B cell (primary cell): Measurements from ENCODE around the gene DOCK7. TPM values are rescaled to one million over a fixed set of nuclear protein-coding genes. Genes with fewer than 3 reads are reported as not detected.
A peak's percentile ranks its signal among the peaks of the same experiment; 100 is the strongest.

Experiments used
- ATAC-seq: fragments of 200-7000 bp; cut with Tn5 transposase; one replicate; pipeline ENCODE4 v1.10.0; 2021; ENCODE audit warnings: low read depth, mild to moderate bottlenecking, moderate number of reproducible peaks, moderate library complexity
- CTCF ChIA-PET: fragments of 350-600 bp; sonication (Branson Sonifier 250); formaldehyde crosslinking; loops from one replicate; lab custom pipeline; 2021; ENCODE audit warnings: antibody characterized with exemption, inconsistent platforms; lab: Charles Lee
- POLR2A ChIA-PET: fragments of 350-600 bp; sonication (Branson Sonifier 250); formaldehyde crosslinking; loops from one replicate; lab custom pipeline; 2021; ENCODE audit warnings: antibody characterized with exemption; lab: Charles Lee
- DNase-seq: peaks from one replicate; pipeline ENCODE4 v3.0.0; 2013
- H2AFZ ChIP-seq: 2 replicates; pipeline ENCODE4 v1.6.1; 2012; ENCODE audit warnings: mild to moderate bottlenecking, low read depth, low read length; ENCODE audit not compliant: insufficient read depth, poor library complexity, severe bottlenecking
- H3K27ac ChIP-seq, 2 donors: 1 replicate in 1 of 2; 2 replicates in 1 of 2; pipeline ENCODE4 v1.5.1; 2012 to 2013; ENCODE audit warnings: low read length in 2 of 2, mild to moderate bottlenecking in 2 of 2, moderate library complexity in 1 of 2
- H3K27me3 ChIP-seq, 4 experiments: fragments of 200-600 bp in 1 of 4; sonication (generic) in 1 of 4; replicated peaks in 1 of 4; 1 replicate in 2 of 4; 2 replicates in 2 of 4; pipeline versions ENCODE4 v1.6.1 to v1.7.0; 2013 to 2016; ENCODE audit warnings: low read length in 3 of 4, mild to moderate bottlenecking in 2 of 4, mixed read lengths in 1 of 4, moderate library complexity in 1 of 4; ENCODE audit not compliant: insufficient read depth in 4 of 4, control insufficient read depth in 3 of 4; ENCODE audit errors: control extremely low read depth in 1 of 4
- H3K36me3 ChIP-seq, 2 experiments: replicated peaks in 1 of 2; 1 replicate in 1 of 2; 2 replicates in 1 of 2; pipeline versions ENCODE4 v1.6.1 to v1.7.1; 2013; ENCODE audit warnings: low read length in 1 of 2; ENCODE audit not compliant: insufficient read depth in 2 of 2, control insufficient read depth in 1 of 2; ENCODE audit errors: control extremely low read depth in 1 of 2, extremely low read depth in 1 of 2
- H3K4me1 ChIP-seq, 2 donors: fragments of 200-600 bp in 1 of 2; sonication (generic) in 1 of 2; 1 replicate in 1 of 2; 2 replicates in 1 of 2; pipeline versions ENCODE4 v1.5.1 to v1.6.1; 2013 to 2017; ENCODE audit warnings: low read length in 2 of 2; ENCODE audit not compliant: control insufficient read depth in 2 of 2, insufficient read depth in 2 of 2
- H3K4me2 ChIP-seq: replicated peaks from 2 replicates; pipeline ENCODE3; 2012; ENCODE audit warnings: mild to moderate bottlenecking, low read depth, low read length; ENCODE audit not compliant: poor library complexity, severe bottlenecking
- H3K4me3 ChIP-seq, 5 experiments: fragments of 200-600 bp in 1 of 5; sonication (generic) in 1 of 5; 1 replicate in 3 of 5; 2 replicates in 2 of 5; pipeline versions ENCODE4 v1.5.1 to v1.7.0; 2011 to 2016; ENCODE audit warnings: low read length in 4 of 5, mild to moderate bottlenecking in 4 of 5, low read depth in 2 of 5, control low read depth in 1 of 5, moderate library complexity in 1 of 5; ENCODE audit not compliant: insufficient read depth in 1 of 5; ENCODE audit errors: control extremely low read depth in 1 of 5, extremely low read depth in 1 of 5
- H3K79me2 ChIP-seq: fragments of 200-600 bp; sonication (generic); one replicate; pipeline ENCODE4 v1.6.0; 2016; ENCODE audit warnings: low read length; ENCODE audit not compliant: control insufficient read depth, insufficient read depth
- H3K9ac ChIP-seq: fragments of 200-600 bp; sonication (generic); 2 replicates; pipeline ENCODE4 v1.6.1; 2017; ENCODE audit warnings: mild to moderate bottlenecking, low read length, moderate library complexity
- H3K9me3 ChIP-seq, 3 donors: one replicate each; pipeline versions ENCODE4 v1.6.1 to v1.7.1; 2013; ENCODE audit warnings: low read length in 2 of 3; ENCODE audit not compliant: control insufficient read depth in 2 of 3, insufficient read depth in 1 of 3; ENCODE audit errors: control extremely low read depth in 1 of 3
- H4K20me1 ChIP-seq: 2 replicates; pipeline ENCODE4 v1.6.0; 2012; ENCODE audit warnings: mild to moderate bottlenecking, low read length; ENCODE audit not compliant: insufficient read depth, control insufficient read depth, poor library complexity, severe bottlenecking
- H3K27ac Mint-ChIP-seq: one replicate; pipeline ENCODE4 v1.8.0; 2021; ENCODE audit warnings: mixed read lengths
- H3K27me3 Mint-ChIP-seq: one replicate; pipeline ENCODE4 v1.8.0; 2021; ENCODE audit warnings: mixed read lengths
- H3K4me1 Mint-ChIP-seq: one replicate; pipeline ENCODE4 v1.8.0; 2021; ENCODE audit warnings: mixed read lengths
- H3K4me3 Mint-ChIP-seq: one replicate; pipeline ENCODE4 v1.8.0; 2021; ENCODE audit warnings: mixed read lengths
- H3K9me3 Mint-ChIP-seq: one replicate; pipeline ENCODE4 v1.8.0; 2022; ENCODE audit warnings: mixed read lengths; ENCODE audit not compliant: insufficient read depth
- EZH2 ChIP-seq: IDR thresholded peaks from 2 replicates; pipeline ENCODE4 v1.6.1; 2012; ENCODE audit warnings: borderline replicate concordance, low read depth, mild to moderate bottlenecking, moderate library complexity, low read length; ENCODE audit not compliant: insufficient read depth, poor library complexity, severe bottlenecking
- WGBS: methylation state at CpG from one replicate; pipeline ENCODE4 v1.1.5; 2013; ENCODE audit warnings: missing lambda C conversion rate; ENCODE audit not compliant: insufficient coverage; 5-methylcytosine and 5-hydroxymethylcytosine counted together
- intact Hi-C: fragments of 100-400 bp; cut with micrococcal nuclease; formaldehyde crosslinking; loops from one replicate; pipeline ENCODE4 v1.10.0; 2022
- polyA plus RNA-seq: library from polyadenylated mRNA; depleted of rRNA; stranded (reverse); fragments of >200 nt; gene quantifications from 2 replicates; pipeline ENCODE4 v1.2.3, GENCODE V29; 2012
- total RNA-seq, 2 donors: library from RNA; stranded (reverse); fragments of 120-200 nt in 1 of 2; gene quantifications; 1 replicate in 1 of 2; 2 replicates in 1 of 2; pipeline versions ENCODE4 v1.2.3 to v1.2.4, GENCODE V29; 2013 to 2022
- TF ChIP-seq, protein P1 (sequence below): fragments of 200-600 bp; IDR thresholded peaks from one replicate; pipeline ENCODE4 v1.8.0; 2022; ENCODE audit warnings: antibody characterized with exemption, mild to moderate bottlenecking

Gene DOCK7
- total and polyA plus RNA-seq, 2 donors (not counting 1 experiment from before 2014, with no cell fraction given), result 3.6 to 20.5 TPM

DNA sequence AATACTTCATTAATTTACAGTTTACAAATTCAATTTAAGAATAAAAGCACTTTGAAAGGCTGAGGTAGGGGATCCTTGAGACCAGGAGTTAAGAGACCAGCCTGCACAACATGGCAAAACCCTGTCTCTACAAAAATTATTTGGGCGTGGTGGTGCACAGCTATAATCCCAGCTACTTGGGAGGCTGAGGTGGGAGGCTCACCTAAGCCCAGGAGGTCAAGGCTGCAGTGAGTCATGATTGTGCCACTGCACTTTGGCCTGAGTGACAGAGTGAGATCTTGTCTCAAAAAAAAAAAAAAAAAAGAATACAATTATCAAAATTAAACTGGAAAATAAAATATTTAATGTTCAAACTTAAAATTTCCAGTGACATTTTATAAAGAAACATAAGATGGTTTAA is 179.2 kb downstream of the DOCK7 start:
- ChIA-PET CTCF (interaction anchor here (0.9 to 8.4 kb wide), 6 partner anchors 8 to 333 kb away, joined by 3 to 153 read pairs (median 7); no protein-coding TSS in a partner anchor), POLR2A (no interaction called here)
- no peak overlapping the region for H3K27ac ChIP-seq
- H2AFZ ChIP-seq, result no peak overlapping the region
- DNase-seq, result no peak
- H4K20me1 ChIP-seq, result no peaks in the 10 kb centered on the region
- Mint-ChIP-seq H3K27me3 (no peaks in the 10 kb centered on the region), H3K4me3 (no peak overlapping the region), H3K27ac (no peak overlapping the region), H3K4me1 (no peaks in the 10 kb centered on the region), H3K9me3 (no peaks in the 10 kb centered on the region)
- intact Hi-C loops, result loop anchor here (2.0 kb wide), 1 partner anchor 932 kb away; no protein-coding TSS in a partner anchor
- no peak for ATAC-seq
- no peaks in the 10 kb centered on the region for H3K4me1 ChIP-seq
- H3K4me3 ChIP-seq, result no peak overlapping the region
- H3K27me3 ChIP-seq, result no peaks in the 10 kb centered on the region
- no peak for TF ChIP-seq EZH2
- TF ChIP-seq, protein P1, sequence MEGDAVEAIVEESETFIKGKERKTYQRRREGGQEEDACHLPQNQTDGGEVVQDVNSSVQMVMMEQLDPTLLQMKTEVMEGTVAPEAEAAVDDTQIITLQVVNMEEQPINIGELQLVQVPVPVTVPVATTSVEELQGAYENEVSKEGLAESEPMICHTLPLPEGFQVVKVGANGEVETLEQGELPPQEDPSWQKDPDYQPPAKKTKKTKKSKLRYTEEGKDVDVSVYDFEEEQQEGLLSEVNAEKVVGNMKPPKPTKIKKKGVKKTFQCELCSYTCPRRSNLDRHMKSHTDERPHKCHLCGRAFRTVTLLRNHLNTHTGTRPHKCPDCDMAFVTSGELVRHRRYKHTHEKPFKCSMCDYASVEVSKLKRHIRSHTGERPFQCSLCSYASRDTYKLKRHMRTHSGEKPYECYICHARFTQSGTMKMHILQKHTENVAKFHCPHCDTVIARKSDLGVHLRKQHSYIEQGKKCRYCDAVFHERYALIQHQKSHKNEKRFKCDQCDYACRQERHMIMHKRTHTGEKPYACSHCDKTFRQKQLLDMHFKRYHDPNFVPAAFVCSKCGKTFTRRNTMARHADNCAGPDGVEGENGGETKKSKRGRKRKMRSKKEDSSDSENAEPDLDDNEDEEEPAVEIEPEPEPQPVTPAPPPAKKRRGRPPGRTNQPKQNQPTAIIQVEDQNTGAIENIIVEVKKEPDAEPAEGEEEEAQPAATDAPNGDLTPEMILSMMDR, result no peak
- no peaks in the 10 kb centered on the region for H3K9me3 ChIP-seq
- H3K4me2 ChIP-seq, result no peak overlapping the region
- no peaks in the 10 kb centered on the region for H3K36me3 ChIP-seq
- WGBS, result 86% methylated on average over 1 of the region's 1 CpG
- H3K79me2 ChIP-seq, result no peaks in the 10 kb centered on the region
- H3K9ac ChIP-seq, result no peak overlapping the region

DNA sequence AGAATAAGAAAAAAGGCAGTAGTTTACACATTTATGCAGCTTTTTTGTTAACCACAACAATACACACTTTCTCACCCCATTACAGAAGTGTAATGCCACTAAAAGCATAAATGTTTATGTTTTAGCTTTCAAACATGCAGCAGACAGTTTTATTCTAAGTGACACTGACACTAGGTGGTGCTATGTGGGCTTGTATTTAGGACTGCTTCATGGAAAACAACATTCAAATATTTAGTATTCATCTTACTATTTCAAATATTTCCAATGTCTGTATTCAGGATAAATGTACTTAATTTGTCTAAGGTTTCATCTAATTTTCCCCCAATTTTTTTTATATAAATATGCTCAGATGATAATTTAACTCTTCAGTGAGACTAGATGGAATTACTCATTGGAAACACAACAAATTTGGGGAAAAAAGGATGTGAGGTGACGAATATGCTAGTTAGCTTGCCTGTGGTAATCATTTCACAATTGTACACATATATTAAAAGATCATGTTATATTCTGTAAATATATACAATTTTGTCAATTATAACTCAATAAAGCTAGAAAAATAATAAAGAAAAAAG is 179.9 kb downstream of the DOCK7 start:
- H3K9me3 Mint-ChIP-seq, result no peaks in the 10 kb centered on the region
- Histone ChIP-seq H2AFZ (no peak overlapping the region), H3K4me2 (no peak overlapping the region), H3K27me3 (no peaks in the 10 kb centered on the region), H3K79me2 (no peaks in the 10 kb centered on the region), H3K36me3 (no peaks in the 10 kb centered on the region), H3K4me1 (no peaks in the 10 kb centered on the region), H4K20me1 (no peaks in the 10 kb centered on the region), H3K9ac (no peak overlapping the region), H3K4me3 (no peak overlapping the region), H3K9me3 (no peaks in the 10 kb centered on the region), H3K27ac (no peak overlapping the region)
- H3K27me3 Mint-ChIP-seq, result no peaks in the 10 kb centered on the region
- no peak overlapping the region for H3K4me3 Mint-ChIP-seq
- ATAC-seq (no peak), DNase-seq (peak; percentile 50)
- CTCF ChIA-PET, result interaction anchor here (0.9 to 8.4 kb wide), 10 partner anchors 9 to 334 kb away, joined by 3 to 153 read pairs (median 6); no protein-coding TSS in a partner anchor
- no peaks in the 10 kb centered on the region for H3K4me1 Mint-ChIP-seq
- intact Hi-C loops, result loop anchor here (1.0 to 2.0 kb wide), 2 partner anchors 238 to 933 kb away; no protein-coding TSS in a partner anchor
- TF ChIP-seq, protein P1, result peak; percentile 70
- no peak for TF ChIP-seq EZH2
- no CpG with 5 or more reads among the region's 1 CpG for WGBS
- H3K27ac Mint-ChIP-seq, result no peak overlapping the region
- POLR2A ChIA-PET, result no interaction called here
